GM12873 (cell line): ENCODE measurements around the gene IVD.

Experiments
- CTCF ChIP-seq: IDR thresholded peaks from 2 replicates; pipeline ENCODE4 v1.5.1; 2012; ENCODE audit warnings: low read depth, mild to moderate bottlenecking, moderate library complexity, low read length, control low read depth; ENCODE audit not compliant: insufficient read depth; ENCODE audit errors: missing control alignments

Gene IVD

GRCh38 chr15:40361640-40362039, 44.0 kb upstream of the IVD start:
- no peak for TF ChIP-seq CTCF

GRCh38 chr15:40363611-40364010, 42.0 kb upstream of the IVD start:
- TF ChIP-seq CTCF, result no peak

GRCh38 chr15:40364251-40364650, 41.3 kb upstream of the IVD start:
- no peak for TF ChIP-seq CTCF

- no peak for TF ChIP-seq CTCF
Measured at GRCh38 chr15:40365016-40365415, 40.6 kb upstream of the IVD start.

GRCh38 chr15:40365624-40366456, 39.8 kb upstream of the IVD start:
- no peak for TF ChIP-seq CTCF

GRCh38 chr15:40366457-40367370, 38.9 kb upstream of the IVD start:
- TF ChIP-seq CTCF, result no peak

- TF ChIP-seq CTCF, result no peak
Measured at GRCh38 chr15:40367371-40367685, 38.3 kb upstream of the IVD start.
